ENCODE data around the gene UBE2E2. TPM values are rescaled to one million over a fixed set of nuclear protein-coding genes. Genes with fewer than 3 reads are reported as not detected.

Gene UBE2E2
- polyA plus RNA-seq, 4 donors = 46.7 to 78.8 (median 65.9) TPM

DNA sequence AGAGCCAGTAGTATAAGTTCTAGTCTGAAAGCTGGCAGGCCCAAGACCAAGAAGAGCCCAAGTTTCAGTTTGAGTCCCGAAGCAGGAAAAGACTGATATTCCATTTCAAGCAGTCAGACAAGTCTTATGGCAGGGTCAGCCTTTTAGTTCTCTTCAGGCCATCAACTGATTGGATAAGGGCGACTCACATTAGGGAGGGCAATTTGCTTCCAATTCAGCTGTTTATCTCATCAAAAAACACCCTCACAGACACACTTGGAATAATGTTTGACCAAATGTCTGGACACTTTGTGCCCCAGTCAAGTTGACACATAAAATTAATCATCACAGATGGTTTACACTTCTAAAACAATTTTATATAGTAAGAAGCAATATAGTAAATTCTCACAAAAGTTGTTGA, 69.7 kb downstream of the UBE2E2 start:
- no peak for DNase-seq (ENCODE audit: low read depth in 4 of 4, low spot score in 3 of 4)

DNA sequence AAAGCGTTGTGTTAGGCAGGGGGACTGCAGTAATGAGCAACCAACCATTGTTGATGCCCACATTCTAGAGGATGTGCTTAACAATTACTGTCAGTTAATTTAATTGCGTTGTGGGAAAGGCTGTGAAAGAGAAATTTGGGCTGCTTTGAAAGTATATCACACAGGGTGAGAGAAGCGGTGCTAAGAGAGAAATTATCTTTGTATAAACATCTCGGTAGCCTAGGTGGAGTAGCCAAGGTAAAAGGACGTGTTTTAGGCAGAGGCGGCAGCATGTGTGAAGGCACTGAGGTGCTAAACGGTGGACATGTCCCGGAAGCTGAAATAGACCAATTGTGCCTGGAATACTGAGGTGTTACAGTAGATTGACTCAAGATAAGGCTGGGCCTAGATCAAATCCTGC, 71.9 kb downstream of the UBE2E2 start:
- DNase-seq (ENCODE audit: low read depth in 4 of 4, low spot score in 3 of 4) = no peak

DNA sequence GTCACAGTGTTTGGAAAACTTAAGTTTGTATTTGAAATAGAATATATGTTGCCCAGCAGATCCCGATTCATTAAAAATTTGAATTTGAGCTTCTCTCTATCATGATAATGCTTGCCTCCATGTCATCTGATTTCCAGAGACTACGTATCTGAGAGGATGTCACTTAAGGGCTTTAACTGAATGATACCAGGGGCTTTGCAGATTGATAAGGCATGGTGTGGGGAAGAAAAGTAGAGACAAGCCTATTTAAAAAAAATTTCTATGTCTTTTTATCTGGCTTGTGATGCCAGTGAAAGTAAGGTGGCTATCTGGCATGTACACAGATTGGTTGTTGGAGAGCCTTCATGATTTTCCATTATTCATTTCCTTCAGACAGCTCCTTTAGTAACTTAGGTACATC, 72.7 kb downstream of the UBE2E2 start:
- DNase-seq (ENCODE audit: low read depth in 4 of 4, low spot score in 3 of 4) = no peak

DNA sequence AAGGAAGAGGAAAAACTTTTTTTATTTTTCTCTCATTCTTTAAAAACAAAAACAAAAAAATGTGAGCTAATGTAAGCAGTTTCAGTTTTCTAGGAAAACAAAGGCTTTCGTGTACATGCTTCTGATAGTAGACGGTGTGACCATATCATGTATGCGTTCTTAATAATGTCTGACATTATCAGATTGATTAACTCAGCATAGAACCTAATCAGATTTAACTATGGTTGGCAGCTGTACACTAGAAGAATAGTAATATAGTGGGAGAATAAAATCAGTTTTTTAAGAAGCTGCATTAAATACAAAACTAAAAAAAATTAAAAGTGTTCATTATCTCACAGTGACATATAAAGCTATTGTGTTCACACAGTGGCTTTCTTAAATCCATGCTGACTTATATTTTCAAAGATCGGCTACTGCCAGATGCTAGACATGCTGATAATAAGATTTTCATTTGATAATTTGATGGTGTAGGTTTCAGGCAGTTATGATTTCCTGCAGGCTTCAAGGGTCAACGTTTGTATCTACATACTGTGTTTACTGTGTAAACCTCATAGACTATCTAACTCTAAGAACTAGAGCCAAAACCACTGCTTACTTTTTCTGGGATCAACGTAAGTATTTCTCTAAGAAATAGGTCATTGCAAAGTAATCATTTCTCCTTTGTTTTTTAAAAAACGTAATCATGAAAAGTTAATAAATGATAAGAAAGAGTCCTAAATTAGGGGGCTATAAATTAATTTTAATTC, 74.0 kb downstream of the UBE2E2 start:
- DNase-seq (ENCODE audit: low read depth in 4 of 4, low spot score in 3 of 4) = no peak

DNA sequence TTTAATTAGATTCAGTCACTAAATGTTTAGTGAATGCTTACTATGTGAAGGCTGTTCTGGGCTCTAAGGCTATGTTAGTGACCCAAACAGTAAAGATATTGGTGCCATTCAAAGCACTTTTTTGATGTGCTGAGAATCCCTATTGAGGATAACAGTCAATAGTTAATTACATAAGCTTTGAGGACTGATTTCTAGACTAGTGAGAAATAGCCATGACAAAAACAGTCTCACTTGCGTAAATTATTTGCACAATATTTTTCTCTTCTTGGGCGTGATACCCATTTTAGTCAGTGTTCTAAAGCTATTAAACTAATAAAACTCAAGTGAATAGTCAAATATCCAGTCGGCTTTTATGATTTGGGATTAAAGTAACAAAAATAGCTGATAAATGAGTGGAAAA, 74.6 kb downstream of the UBE2E2 start:
- no peak for DNase-seq (ENCODE audit: low read depth in 4 of 4, low spot score in 3 of 4)

DNA sequence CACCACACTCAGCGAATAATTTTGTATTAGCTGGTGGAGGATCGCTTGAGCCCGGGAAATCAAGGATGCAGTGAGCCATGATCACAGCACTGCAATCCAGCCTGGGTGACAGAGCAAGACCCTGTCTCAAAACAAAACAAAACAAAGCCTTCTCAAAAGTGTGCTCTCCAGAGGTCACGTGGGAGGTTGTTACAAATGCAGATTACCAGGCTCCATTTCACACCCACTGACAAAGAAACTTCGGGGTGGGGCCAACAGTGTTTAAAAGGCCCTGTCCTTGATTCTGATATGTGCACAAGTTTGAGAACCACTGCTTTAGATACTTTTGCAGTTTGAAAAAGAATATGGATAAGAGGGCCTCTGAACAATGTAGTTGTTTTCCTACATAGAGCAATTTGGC, 80.5 kb downstream of the UBE2E2 start:
- DNase-seq (ENCODE audit: low read depth in 4 of 4, low spot score in 3 of 4) = no peak

DNA sequence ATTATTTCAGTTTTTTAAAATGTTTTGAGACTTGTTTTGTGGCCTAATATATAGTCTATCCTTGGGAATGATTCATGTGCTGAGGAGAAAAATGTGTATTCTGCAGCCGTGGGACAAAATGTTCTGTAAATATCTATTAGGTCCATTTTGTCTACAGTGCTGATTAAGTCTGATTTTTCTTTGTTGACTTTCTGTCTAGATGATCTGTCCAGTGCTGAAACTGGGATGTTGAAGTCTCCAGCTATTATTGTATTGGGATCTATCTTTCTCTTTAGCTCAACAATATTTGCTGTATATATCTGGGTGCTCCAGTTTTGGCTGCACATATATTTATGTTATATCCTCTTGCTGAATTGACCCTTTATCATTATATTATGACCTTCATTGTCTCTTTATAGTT, 85.2 kb downstream of the UBE2E2 start:
- no peak for DNase-seq (ENCODE audit: low read depth in 4 of 4, low spot score in 3 of 4)

DNA sequence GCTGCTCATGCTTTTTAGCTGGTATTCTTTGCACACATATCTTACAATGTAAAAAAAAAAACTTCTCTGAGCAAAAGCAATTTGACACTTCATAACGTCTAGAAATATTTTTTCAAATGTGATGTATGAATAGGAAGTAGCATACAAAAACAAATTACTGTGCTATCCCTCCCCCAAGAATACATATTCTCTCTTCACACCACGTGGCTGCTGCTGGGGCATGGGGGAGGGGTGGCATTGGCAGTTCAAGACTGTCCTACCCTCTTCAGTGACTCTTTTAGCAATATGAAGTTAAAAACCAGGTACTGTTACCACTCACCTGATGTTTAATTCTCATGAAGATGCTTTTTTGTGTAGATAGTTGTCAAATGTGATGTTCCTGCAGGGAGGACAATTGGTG, 85.6 kb downstream of the UBE2E2 start:
- DNase-seq (ENCODE audit: low read depth in 4 of 4, low spot score in 3 of 4) = no peak

DNA sequence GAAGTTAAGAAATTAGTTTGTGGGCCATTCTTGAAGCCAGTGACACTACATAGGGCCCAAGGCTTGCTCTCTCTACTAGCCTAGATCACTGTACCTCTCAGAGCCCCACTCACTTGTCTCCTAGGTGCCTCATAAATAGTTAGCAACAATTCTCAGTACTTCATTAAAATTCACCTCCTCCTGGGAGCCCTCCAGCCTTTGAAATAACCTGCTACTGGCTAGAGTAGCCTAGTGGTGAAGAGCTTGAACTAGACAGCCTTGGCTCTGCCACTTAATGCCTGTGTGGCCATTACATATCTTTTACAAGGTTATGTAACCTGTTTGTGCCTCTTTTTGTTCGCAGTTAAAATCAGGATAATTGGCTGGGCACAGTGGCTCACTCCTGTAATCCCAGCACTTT, 89.3 kb downstream of the UBE2E2 start:
- DNase-seq (ENCODE audit: low read depth in 4 of 4, low spot score in 3 of 4) = no peak

DNA sequence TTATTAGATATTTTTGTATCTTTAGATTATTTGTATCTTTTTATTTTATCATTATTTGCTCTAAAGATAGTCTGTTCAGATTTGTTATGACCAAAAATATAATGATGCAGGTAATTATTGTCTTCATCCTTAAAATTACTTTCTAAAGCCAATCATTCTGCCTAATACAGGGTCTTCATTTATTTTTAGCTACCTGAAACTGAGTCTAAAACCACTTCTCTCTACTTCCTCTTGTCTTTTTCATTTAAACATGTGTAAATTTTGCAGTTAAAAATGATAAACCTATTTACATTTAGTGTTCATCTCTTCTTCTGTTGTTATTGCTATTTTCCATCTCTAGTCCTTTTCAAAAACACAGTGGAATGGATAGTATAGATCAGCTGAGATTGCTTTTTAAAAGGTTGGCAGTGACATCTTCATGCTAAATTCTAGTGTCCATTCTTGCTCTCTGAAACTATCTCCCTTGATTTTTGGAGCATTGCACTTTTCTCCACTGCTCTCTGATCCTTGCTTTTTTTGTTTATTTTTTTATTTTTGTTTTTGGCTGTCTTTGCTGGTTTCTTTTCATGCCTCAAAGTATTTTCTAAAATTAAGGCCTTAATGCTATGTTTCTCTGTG, 91.8 kb downstream of the UBE2E2 start:
- DNase-seq (ENCODE audit: low read depth in 4 of 4, low spot score in 3 of 4) = no peak

DNA sequence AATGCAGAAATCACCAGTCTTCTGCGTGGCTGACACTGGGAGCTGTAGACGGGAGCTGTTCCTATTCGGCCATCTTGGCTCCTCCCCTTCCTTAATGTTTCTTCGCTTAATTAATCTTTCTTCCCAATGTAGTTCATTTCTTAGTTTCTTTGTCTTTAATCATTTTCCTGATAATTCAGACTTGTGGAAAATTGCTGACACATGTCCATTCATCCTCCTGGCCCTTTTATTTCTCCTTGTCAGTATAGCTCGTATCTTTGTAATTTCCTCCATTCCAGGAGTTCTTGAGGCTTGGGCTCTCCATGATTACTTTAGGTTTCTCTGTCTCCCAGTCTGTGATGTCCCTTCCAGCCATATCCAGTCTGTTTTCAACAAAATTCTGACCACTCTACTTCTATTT, 98.7 kb downstream of the UBE2E2 start:
- DNase-seq (ENCODE audit: low read depth in 4 of 4, low spot score in 3 of 4) = no peak

DNA sequence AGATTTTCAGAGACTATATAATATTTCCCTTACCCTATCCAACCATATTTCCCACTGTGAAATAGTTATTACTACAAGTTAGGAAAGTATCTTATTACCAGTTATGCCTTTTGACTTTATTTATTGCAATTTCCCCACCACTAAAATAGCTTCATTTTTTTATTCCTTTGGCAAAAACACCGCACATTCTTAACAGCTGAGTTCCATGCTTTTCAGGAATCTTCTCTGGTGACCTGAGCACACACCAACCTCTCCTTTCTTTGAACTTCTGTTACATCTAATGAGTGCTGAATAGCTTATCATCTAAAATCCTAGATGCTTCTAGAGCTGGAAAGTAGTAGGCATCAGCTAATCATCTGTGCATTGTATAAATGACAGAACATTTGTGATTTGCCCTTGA, 99.1 kb downstream of the UBE2E2 start:
- DNase-seq (ENCODE audit: low read depth in 4 of 4, low spot score in 3 of 4) = no peak

DNA sequence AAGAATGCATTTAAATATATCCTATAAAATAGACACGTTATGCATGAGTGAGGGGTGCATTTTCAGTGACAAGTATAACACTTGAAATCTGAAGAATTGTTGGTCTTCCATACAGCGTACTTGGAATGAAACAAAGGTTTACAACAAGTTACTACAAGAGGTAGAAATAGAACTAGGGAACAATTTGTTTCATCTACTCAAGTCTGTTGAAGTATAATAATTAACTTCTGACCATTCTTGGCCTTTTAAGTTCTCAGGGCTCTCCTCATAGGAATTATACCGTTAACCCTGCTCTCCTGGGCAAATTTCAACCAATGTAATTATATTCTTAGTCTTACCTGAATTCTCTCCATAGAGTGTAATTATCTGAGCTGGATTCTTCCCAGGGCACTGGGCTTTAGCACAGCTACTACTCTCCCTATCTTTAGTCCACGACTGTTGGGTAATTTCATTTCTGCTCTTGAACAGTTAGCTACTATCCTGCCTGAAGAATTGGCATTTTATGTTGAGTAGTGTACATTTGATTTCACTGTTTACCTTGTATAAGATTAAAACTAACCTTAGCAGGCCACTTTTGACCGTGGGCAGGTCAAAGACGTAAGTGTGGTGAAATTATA, 100.6 kb downstream of the UBE2E2 start:
- peak in 1 of 4 donors; percentile 3 for DNase-seq (ENCODE audit: low read depth in 4 of 4, low spot score in 3 of 4)

DNA sequence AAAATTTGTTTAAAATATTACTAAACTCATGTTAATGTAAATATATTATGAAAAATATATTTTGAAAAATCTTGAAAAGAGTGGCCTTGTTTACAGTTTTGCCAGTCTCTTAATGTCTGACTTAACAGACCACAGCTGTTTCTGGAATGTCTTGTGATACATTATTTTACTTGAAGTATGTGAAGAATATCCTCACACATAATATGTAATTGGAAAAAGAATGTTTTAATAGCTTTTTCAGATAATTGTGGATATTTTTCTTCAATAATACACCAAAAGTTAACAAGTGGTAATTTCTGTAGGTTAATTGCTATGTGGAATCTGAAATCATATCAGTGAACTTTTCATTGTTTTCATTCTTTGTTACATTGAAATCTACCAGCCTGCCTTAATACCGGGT, 101.3 kb downstream of the UBE2E2 start:
- DNase-seq (ENCODE audit: low read depth in 4 of 4, low spot score in 3 of 4) = no peak

DNA sequence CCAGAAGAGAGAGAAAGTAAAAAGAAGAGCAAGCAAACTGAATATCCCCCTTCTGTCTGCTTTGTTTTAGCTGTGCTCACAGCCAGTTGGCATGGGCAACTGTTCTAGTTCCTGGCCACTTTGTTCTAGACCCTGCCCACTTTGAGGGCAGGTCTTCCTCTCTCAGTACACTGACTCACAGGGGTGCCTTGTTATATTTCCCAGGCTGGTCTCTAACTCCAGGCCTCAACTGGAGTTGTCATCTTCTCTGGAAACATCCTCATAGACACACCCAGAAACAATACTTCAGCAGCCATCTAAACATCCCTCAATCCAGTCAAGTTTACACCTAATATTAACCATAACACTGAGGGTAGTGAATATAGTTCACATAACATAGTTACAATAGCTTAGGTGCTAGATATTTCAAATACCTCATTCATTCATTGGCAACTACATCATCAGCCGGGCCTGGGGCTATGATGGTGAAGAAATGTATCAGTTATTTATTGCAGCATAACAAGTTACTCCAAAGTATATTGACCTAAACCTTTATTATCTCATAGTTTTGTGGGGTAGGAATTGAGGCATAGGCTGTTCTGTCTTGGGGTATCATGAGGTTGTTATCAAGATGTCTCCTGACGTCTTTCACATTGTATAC, 106.0 kb downstream of the UBE2E2 start:
- no peak for DNase-seq (ENCODE audit: low read depth in 4 of 4, low spot score in 3 of 4)

DNA sequence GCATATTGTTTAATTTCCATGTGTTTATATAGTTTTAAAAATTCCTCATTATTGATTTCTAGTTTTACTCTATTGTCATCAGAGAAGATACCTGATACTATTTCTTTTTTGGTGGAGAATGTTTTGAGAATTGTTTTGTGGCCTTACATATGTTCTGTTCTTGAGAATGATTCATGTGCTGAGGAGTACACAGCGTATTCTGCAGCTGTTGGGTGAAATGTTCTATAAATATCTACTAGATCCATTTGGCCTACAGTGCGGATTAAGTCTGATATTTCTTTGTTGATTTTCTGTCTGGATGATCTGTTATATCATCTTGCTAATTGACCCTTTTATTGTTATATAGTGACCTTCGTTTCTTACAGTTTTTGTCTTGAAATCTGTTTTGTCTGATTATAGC, 109.7 kb downstream of the UBE2E2 start:
- DNase-seq (ENCODE audit: low read depth in 4 of 4, low spot score in 3 of 4) = no peak

DNA sequence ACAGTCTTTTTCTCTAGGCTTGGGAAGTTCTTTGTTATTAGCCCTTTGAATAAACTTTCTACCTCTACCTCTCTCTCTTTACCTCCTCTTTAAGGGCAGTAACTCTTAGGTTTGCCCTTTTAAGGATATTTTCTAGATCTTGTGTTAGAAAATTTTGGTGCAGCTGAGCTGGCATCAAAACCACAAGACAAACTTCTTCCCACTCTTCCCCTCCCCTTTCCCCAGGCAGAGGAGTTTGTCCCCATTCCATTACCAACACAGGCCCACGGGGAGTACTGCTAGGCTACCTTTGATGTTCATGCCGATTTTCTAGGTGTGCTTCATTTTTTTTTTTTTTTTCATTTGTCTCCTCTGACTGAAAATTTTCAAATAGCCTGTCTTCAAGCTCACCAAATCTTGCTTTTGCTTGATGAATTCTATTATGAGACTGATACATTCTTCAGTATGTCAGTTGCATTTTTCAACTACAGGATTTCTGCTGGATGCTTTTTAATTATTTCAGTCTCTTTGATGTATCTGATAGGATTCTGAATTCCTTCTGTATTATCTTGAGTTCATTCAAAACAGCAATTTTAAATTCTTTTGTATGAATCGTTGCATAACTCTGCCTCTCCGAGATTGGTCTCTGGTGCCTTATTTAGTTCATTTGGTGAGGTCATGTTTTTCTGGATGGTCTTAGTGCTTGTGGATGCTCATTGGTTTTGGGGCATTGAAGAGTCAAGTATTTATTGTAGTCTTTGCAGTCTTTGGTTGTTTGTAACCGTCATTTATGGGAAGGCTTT, 112.0 kb downstream of the UBE2E2 start:
- no peak for DNase-seq (ENCODE audit: low read depth in 4 of 4, low spot score in 3 of 4)

DNA sequence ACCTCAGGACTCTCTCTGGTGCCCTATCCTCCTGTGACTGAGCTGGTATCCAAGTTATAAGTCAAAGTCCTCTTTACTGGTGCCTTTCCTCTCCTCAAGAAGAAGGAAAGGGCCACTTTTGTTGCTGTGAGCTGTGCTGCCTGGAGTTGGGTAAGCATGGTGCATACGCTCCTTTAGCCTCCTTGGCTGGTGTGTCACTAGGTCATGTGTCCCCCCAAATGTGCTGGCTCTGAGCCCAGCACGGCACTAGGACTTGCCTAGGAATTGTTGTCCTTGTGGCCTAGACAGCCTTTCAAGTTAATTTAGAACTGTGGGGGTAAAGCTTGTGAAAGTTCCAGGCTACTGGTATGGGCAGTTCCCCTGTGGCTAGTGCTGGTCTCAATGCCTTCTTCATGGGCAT, 113.8 kb downstream of the UBE2E2 start:
- DNase-seq (ENCODE audit: low read depth in 4 of 4, low spot score in 3 of 4) = no peak

DNA sequence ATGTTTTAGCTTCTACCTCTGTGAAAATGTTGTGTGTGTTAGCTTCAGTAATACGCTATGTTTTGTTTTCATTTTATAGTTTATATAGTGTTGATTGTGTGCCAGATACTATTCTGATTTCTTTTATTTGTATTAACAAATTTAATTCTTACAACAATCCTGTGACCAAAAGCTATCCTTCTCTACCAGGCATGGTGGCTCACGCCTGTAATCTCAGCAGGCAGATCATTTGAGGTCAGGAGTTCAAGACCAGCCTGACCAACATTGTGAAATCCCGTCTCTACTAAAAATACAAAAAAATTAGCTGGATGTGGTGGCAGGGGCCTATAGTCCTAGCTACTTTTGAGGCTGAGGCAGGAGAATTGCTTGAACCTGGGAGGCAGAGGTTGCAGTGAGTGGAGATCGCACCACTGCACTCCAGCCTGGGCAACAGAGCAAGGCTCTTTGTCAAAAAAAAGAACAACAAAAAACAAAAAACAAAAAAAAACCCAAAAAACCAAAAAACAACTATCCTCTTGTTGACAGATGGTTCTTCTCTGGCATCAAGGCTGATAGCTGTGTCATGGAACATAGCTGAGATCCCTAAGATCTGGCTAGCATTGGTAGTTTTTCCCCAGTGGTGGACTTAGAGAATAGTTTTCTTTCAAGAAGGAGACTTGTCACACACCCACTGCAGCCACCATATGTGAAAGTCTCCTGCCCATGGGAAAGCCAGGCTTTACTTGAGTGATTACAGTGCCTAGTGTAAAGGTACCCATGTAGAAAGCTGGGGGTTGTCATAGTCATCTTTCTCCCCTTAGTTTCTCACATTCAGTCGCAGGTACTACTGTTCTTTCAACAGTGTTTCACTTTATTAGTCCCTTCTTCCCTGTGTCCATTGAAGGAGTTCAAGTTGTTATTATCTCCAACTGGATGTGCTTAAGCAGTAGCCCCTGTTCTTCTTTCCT, 116.5 kb downstream of the UBE2E2 start:
- no peak for DNase-seq (ENCODE audit: low read depth in 4 of 4, low spot score in 3 of 4)

All from left renal pelvis (tissue), 4 donors.